Adrenal gland (tissue), 5 donors: ENCODE data around the gene FAM221B.

ENCODE experiments used
- POLR2A ChIP-seq, 2 donors: fragments of 450-650 bp; IDR thresholded peaks; one replicate each; pipeline ENCODE4 v1.6.1; 2017; ENCODE audit warnings: antibody characterized with exemption in 2 of 2, mild to moderate bottlenecking in 2 of 2, moderate library complexity in 1 of 2
- TF ChIP-seq, protein P1 (sequence below), 6 experiments: fragments of 450-650 bp in 4 of 6; fragments of 200-600 bp in 2 of 6; sonication (generic) in 1 of 6; IDR thresholded peaks; 1 replicate in 5 of 6; 2 replicates in 1 of 6; pipeline versions ENCODE4 v1.5.1 to v1.8.0; 2016 to 2021; ENCODE audit warnings: antibody characterized with exemption in 6 of 6, mild to moderate bottlenecking in 2 of 6, moderate library complexity in 1 of 6
- donor health status: DM: no; HTN: no; CAD: no.

DNA sequence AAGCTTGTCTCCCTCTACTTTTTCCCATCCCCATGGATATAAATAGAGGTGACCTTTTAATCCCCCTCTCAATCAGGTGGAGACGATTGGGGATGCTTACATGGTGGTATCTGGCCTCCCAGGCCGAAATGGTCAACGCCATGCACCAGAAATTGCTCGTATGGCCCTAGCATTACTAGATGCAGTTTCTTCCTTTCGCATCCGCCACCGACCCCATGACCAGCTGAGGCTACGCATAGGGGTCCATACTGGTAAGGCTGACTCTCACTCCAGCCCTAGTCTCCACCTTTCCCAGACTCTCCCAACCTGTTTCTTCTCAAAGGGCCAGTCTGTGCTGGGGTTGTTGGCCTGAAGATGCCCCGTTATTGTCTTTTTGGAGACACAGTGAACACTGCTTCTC lies 20.1 kb downstream of the FAM221B start:
- TF ChIP-seq, protein P1, sequence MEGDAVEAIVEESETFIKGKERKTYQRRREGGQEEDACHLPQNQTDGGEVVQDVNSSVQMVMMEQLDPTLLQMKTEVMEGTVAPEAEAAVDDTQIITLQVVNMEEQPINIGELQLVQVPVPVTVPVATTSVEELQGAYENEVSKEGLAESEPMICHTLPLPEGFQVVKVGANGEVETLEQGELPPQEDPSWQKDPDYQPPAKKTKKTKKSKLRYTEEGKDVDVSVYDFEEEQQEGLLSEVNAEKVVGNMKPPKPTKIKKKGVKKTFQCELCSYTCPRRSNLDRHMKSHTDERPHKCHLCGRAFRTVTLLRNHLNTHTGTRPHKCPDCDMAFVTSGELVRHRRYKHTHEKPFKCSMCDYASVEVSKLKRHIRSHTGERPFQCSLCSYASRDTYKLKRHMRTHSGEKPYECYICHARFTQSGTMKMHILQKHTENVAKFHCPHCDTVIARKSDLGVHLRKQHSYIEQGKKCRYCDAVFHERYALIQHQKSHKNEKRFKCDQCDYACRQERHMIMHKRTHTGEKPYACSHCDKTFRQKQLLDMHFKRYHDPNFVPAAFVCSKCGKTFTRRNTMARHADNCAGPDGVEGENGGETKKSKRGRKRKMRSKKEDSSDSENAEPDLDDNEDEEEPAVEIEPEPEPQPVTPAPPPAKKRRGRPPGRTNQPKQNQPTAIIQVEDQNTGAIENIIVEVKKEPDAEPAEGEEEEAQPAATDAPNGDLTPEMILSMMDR (IDR thresholded peaks at IDR 0.05), result no peak
- TF ChIP-seq POLR2A (IDR thresholded peaks at IDR 0.05), result no peak
